A549 (cell line): ENCODE measurements around the gene PIBF1. TPM values are rescaled to one million over a fixed set of nuclear protein-coding genes. Genes with fewer than 3 reads are reported as not detected.

Experiments
- CBX8 ChIP-seq: fragments of 200-600 bp; sonication (generic); IDR thresholded peaks from 2 replicates; pipeline ENCODE4 v1.6.1; 2016
- CEBPB ChIP-seq, 2 experiments: fragments of >200 bp in 1 of 2; sonication (Bioruptor Twin) in 1 of 2; formaldehyde crosslinking in 1 of 2; IDR thresholded peaks; 2 replicates each; pipeline ENCODE4 v1.6.1; 2012 to 2016
- CHD2 ChIP-seq: fragments of 150-350 bp; IDR thresholded peaks from 2 replicates; pipeline ENCODE4 v1.6.1; 2014; ENCODE audit warnings: low read length; ENCODE audit not compliant: partially characterized antibody
- E2F6 ChIP-seq: IDR thresholded peaks from 2 replicates; pipeline ENCODE4 v1.6.1; 2012; ENCODE audit warnings: low read depth, borderline replicate concordance
- EHMT2 ChIP-seq: fragments of 200-600 bp; sonication (generic); IDR thresholded peaks from 2 replicates; pipeline ENCODE4 v1.6.1; 2016; ENCODE audit warnings: antibody characterized with exemption, low read depth, mild to moderate bottlenecking, moderate library complexity
- ELK1 ChIP-seq: fragments of 150-350 bp; IDR thresholded peaks from 2 replicates; pipeline ENCODE4 v1.6.1; 2014; ENCODE audit warnings: low read depth, mild to moderate bottlenecking, low read length
- ESRRA ChIP-seq: fragments of 150-350 bp; IDR thresholded peaks from 2 replicates; pipeline ENCODE4 v1.6.1; 2014; ENCODE audit warnings: mild to moderate bottlenecking, low read length, borderline replicate concordance
- FOSB ChIP-seq: fragments of 250-450 bp; sonication (Bioruptor Pico); IDR thresholded peaks from 2 replicates; pipeline ENCODE4 v1.5.0; 2020; ENCODE audit warnings: mild to moderate bottlenecking, moderate library complexity
- FOSL2 ChIP-seq, 2 experiments: fragments of 450-650 bp in 1 of 2; fragments of >200 bp in 1 of 2; sonication (Bioruptor Twin) in 1 of 2; formaldehyde crosslinking; IDR thresholded peaks; 2 replicates each; pipeline versions ENCODE4 v1.5.0 to v1.6.1; 2016 to 2020; ENCODE audit warnings: mild to moderate bottlenecking in 1 of 2, moderate library complexity in 1 of 2
- FOXS1 ChIP-seq: fragments of 250-450 bp; sonication (Bioruptor Pico); IDR thresholded peaks from 2 replicates; pipeline ENCODE4 v1.5.0; 2020; ENCODE audit warnings: mild to moderate bottlenecking, moderate library complexity
- GATA3 ChIP-seq: IDR thresholded peaks from 2 replicates; pipeline ENCODE4 v1.6.1; 2012; ENCODE audit warnings: borderline replicate concordance
- HDAC2 ChIP-seq: fragments of 200-600 bp; sonication (generic); IDR thresholded peaks from 2 replicates; pipeline ENCODE4 v1.6.1; 2016
- HOXB13 ChIP-seq: fragments of 250-450 bp; sonication (Bioruptor Pico); IDR thresholded peaks from 2 replicates; pipeline ENCODE4 v1.5.0; 2020; ENCODE audit warnings: low read depth, mild to moderate bottlenecking, moderate library complexity
- HOXB5 ChIP-seq: fragments of 250-450 bp; sonication (Bioruptor Pico); IDR thresholded peaks from 2 replicates; pipeline ENCODE4 v1.5.0; 2020; ENCODE audit warnings: mild to moderate bottlenecking, moderate library complexity
- KDM1A ChIP-seq: fragments of 200-600 bp; sonication (generic); IDR thresholded peaks from 2 replicates; pipeline ENCODE4 v1.6.1; 2016; ENCODE audit warnings: low read depth, mild to moderate bottlenecking
- KDM5A ChIP-seq: fragments of 200-600 bp; sonication (generic); IDR thresholded peaks from 2 replicates; pipeline ENCODE4 v1.6.1; 2016; ENCODE audit warnings: antibody characterized with exemption, mild to moderate bottlenecking
- MAZ ChIP-seq: fragments of 150-350 bp; IDR thresholded peaks from 2 replicates; pipeline ENCODE4 v1.6.1; 2014; ENCODE audit warnings: antibody characterized with exemption, low read depth, low read length, borderline replicate concordance
- MYC ChIP-seq: IDR thresholded peaks from 2 replicates; pipeline ENCODE4 v1.6.1; 2012; ENCODE audit warnings: mild to moderate bottlenecking, inconsistent platforms, low read length, improper control_type of control experiment, borderline replicate concordance
- NPAS2 ChIP-seq: fragments of 250-450 bp; sonication (Bioruptor Pico); IDR thresholded peaks from 2 replicates; pipeline ENCODE4 v1.8.0; 2022; ENCODE audit warnings: mild to moderate bottlenecking, moderate library complexity, borderline replicate concordance
- PHF8 ChIP-seq: fragments of 200-600 bp; sonication (generic); IDR thresholded peaks from 2 replicates; pipeline ENCODE4 v1.6.1; 2016; ENCODE audit warnings: low read depth, mild to moderate bottlenecking, antibody characterized with exemption, moderate library complexity, borderline replicate concordance
- POLR2A ChIP-seq: IDR thresholded peaks from 2 replicates; pipeline ENCODE4 v1.6.1; 2012; ENCODE audit warnings: mild to moderate bottlenecking, low read length
- RARB ChIP-seq: fragments of 250-450 bp; sonication (Bioruptor Pico); IDR thresholded peaks from 2 replicates; pipeline ENCODE4 v1.8.0; 2021; ENCODE audit warnings: mild to moderate bottlenecking, moderate library complexity
- RFX5 ChIP-seq: fragments of 450-650 bp; IDR thresholded peaks from 2 replicates; pipeline ENCODE4 v1.7.1; 2014; ENCODE audit warnings: antibody characterized with exemption, mild to moderate bottlenecking, moderate library complexity
- RNF2 ChIP-seq: fragments of 200-600 bp; sonication (generic); IDR thresholded peaks from 2 replicates; pipeline ENCODE4 v1.6.1; 2016; ENCODE audit warnings: low read depth, mild to moderate bottlenecking, antibody characterized with exemption, moderate library complexity, borderline replicate concordance
- SMC3 ChIP-seq: fragments of >200 bp; sonication (Bioruptor Twin); formaldehyde crosslinking; IDR thresholded peaks from 3 replicates; pipeline ENCODE4 v1.6.1; 2018; ENCODE audit warnings: inconsistent platforms
- SREBF2 ChIP-seq: fragments of 450-650 bp; IDR thresholded peaks from 2 replicates; pipeline ENCODE4 v1.6.1; 2014; ENCODE audit warnings: mild to moderate bottlenecking, moderate library complexity
- TFCP2L1 ChIP-seq: fragments of 250-450 bp; sonication (Bioruptor Pico); IDR thresholded peaks from 2 replicates; pipeline ENCODE4 v1.5.0; 2021; ENCODE audit warnings: mild to moderate bottlenecking
- TP53 ChIP-seq: fragments of 250-450 bp; sonication (Bioruptor Pico); IDR thresholded peaks from 2 replicates; pipeline ENCODE4 v1.5.0; 2021; ENCODE audit warnings: mild to moderate bottlenecking, moderate library complexity
- ZC3H11A ChIP-seq: fragments of 450-650 bp; IDR thresholded peaks from 2 replicates; pipeline ENCODE4 v1.6.1; 2014; ENCODE audit warnings: antibody characterized with exemption, mild to moderate bottlenecking
- ZNF302 ChIP-seq: fragments of 250-450 bp; sonication (Bioruptor Pico); IDR thresholded peaks from 2 replicates; pipeline ENCODE4 v1.9.0; 2021; ENCODE audit warnings: inconsistent platforms, mild to moderate bottlenecking, moderate library complexity
- ZSCAN20 ChIP-seq: fragments of 250-450 bp; sonication (Bioruptor Pico); IDR thresholded peaks from 2 replicates; pipeline ENCODE4 v1.8.0; 2022; ENCODE audit warnings: mild to moderate bottlenecking, moderate library complexity
- polyA plus RNA-seq, 4 experiments: library from polyadenylated mRNA; depleted of rRNA in 3 of 4; stranded (reverse); fragments of >200 nt; fragmentation: RNase III in 1 of 4; extraction: RNeasy Plus Mini Kit Qiagen cat#74134 plus additional on column Dnase treatment in 1 of 4; gene quantifications; 2 replicates in 3 of 4; 3 replicates in 1 of 4; pipeline ENCODE4 v1.2.3, GENCODE V29; 2011 to 2017
- TF ChIP-seq, protein P1 (sequence below): fragments of 450-650 bp; IDR thresholded peaks from 2 replicates; pipeline ENCODE4 v1.6.1; 2014; ENCODE audit warnings: antibody characterized with exemption
- TF ChIP-seq, protein P2 (sequence below): fragments of >200 bp; sonication (Bioruptor Twin); formaldehyde crosslinking; IDR thresholded peaks from 2 replicates; pipeline ENCODE4 v1.6.1; 2016
- TF ChIP-seq, protein P3 (sequence below): IDR thresholded peaks from 2 replicates; pipeline ENCODE4 v1.6.1; 2012
- TF ChIP-seq, protein P4 (sequence below): fragments of 200-600 bp; sonication (generic); IDR thresholded peaks from 2 replicates; pipeline ENCODE4 v1.6.1; 2016; ENCODE audit warnings: antibody characterized with exemption, mild to moderate bottlenecking, moderate library complexity
- TF ChIP-seq, protein P5 (sequence below): fragments of 250-450 bp; sonication (Bioruptor Pico); IDR thresholded peaks from 2 replicates; pipeline ENCODE4 v1.5.0; 2021; ENCODE audit warnings: mild to moderate bottlenecking, moderate library complexity, borderline replicate concordance

PIBF1 gene
- polyA plus RNA-seq, 2 of the 4 experiments (the other 2 are of a cell fraction) = 5.0 to 10.6 TPM

- no peak for TF ChIP-seq RARB (CRISPR knock-in tag)
- no peak for TF ChIP-seq CBX8
- TF ChIP-seq ELK1 = no peak
- no peak for TF ChIP-seq FOSB
- no peak for TF ChIP-seq EHMT2
- TF ChIP-seq HOXB13 (CRISPR knock-in tag) = no peak
- TF ChIP-seq ZNF302 (CRISPR knock-in tag) = no peak
- TF ChIP-seq ZC3H11A = no peak
- TF ChIP-seq, protein P1, sequence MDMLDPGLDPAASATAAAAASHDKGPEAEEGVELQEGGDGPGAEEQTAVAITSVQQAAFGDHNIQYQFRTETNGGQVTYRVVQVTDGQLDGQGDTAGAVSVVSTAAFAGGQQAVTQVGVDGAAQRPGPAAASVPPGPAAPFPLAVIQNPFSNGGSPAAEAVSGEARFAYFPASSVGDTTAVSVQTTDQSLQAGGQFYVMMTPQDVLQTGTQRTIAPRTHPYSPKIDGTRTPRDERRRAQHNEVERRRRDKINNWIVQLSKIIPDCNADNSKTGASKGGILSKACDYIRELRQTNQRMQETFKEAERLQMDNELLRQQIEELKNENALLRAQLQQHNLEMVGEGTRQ = no peak
- TF ChIP-seq PHF8 = no peak
- TF ChIP-seq FOSL2 (IDR thresholded peaks at IDR 0.05) = no peak
- TF ChIP-seq FOSL2 (CRISPR knock-in tag; IDR thresholded peaks at IDR 0.05) = no peak
- TF ChIP-seq MYC = no peak
- no peak for TF ChIP-seq MAZ
- TF ChIP-seq ESRRA = no peak
- no peak for TF ChIP-seq E2F6
- no peak for TF ChIP-seq TP53 (CRISPR knock-in tag)
- TF ChIP-seq, protein P2, sequence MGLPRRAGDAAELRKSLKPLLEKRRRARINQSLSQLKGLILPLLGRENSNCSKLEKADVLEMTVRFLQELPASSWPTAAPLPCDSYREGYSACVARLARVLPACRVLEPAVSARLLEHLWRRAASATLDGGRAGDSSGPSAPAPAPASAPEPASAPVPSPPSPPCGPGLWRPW = no peak; the same call in 1 of the 2 replicates
- TF ChIP-seq, protein P3, sequence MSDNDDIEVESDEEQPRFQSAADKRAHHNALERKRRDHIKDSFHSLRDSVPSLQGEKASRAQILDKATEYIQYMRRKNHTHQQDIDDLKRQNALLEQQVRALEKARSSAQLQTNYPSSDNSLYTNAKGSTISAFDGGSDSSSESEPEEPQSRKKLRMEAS = no peak
- TF ChIP-seq CEBPB (IDR thresholded peaks at IDR 0.05) = peak; percentile 41 to 76
- TF ChIP-seq FOXS1 = no peak
- TF ChIP-seq, protein P4, sequence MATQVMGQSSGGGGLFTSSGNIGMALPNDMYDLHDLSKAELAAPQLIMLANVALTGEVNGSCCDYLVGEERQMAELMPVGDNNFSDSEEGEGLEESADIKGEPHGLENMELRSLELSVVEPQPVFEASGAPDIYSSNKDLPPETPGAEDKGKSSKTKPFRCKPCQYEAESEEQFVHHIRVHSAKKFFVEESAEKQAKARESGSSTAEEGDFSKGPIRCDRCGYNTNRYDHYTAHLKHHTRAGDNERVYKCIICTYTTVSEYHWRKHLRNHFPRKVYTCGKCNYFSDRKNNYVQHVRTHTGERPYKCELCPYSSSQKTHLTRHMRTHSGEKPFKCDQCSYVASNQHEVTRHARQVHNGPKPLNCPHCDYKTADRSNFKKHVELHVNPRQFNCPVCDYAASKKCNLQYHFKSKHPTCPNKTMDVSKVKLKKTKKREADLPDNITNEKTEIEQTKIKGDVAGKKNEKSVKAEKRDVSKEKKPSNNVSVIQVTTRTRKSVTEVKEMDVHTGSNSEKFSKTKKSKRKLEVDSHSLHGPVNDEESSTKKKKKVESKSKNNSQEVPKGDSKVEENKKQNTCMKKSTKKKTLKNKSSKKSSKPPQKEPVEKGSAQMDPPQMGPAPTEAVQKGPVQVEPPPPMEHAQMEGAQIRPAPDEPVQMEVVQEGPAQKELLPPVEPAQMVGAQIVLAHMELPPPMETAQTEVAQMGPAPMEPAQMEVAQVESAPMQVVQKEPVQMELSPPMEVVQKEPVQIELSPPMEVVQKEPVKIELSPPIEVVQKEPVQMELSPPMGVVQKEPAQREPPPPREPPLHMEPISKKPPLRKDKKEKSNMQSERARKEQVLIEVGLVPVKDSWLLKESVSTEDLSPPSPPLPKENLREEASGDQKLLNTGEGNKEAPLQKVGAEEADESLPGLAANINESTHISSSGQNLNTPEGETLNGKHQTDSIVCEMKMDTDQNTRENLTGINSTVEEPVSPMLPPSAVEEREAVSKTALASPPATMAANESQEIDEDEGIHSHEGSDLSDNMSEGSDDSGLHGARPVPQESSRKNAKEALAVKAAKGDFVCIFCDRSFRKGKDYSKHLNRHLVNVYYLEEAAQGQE = no peak
- no peak for TF ChIP-seq POLR2A
- TF ChIP-seq SREBF2 = no peak
- TF ChIP-seq, protein P5, sequence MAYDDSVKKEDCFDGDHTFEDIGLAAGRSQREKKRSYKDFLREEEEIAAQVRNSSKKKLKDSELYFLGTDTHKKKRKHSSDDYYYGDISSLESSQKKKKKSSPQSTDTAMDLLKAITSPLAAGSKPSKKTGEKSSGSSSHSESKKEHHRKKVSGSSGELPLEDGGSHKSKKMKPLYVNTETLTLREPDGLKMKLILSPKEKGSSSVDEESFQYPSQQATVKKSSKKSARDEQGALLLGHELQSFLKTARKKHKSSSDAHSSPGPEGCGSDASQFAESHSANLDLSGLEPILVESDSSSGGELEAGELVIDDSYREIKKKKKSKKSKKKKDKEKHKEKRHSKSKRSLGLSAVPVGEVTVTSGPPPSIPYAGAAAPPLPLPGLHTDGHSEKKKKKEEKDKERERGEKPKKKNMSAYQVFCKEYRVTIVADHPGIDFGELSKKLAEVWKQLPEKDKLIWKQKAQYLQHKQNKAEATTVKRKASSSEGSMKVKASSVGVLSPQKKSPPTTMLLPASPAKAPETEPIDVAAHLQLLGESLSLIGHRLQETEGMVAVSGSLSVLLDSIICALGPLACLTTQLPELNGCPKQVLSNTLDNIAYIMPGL (CRISPR knock-in tag) = no peak
- TF ChIP-seq KDM5A = no peak
- TF ChIP-seq RNF2 = no peak
- no peak for TF ChIP-seq CHD2
- TF ChIP-seq RFX5 = no peak
- TF ChIP-seq HOXB5 (CRISPR knock-in tag) = 0 out of 2 replicates have a peak, but pooled peaks have one; percentile 30
- TF ChIP-seq SMC3 = no peak; the same call in 2 of the 3 replicates
- no peak; the same call in 1 of the 2 replicates for TF ChIP-seq GATA3
- TF ChIP-seq HDAC2 = no peak
- TF ChIP-seq KDM1A = no peak
- TF ChIP-seq NPAS2 (CRISPR knock-in tag) = no peak
- TF ChIP-seq TFCP2L1 (CRISPR knock-in tag) = no peak
- no peak for TF ChIP-seq ZSCAN20
Measured at GRCh38 chr13:73040968-73041596, 259.1 kb downstream of the PIBF1 start (continued).
